ENCODE results near the gene NOTCH4.

The NOTCH4 gene

GRCh38 chr6:32166411-32167061, 57.3 kb downstream of the NOTCH4 start:
- Histone ChIP-seq H3K27me3 (ENCODE audit: insufficient read depth, insufficient read length) (no peaks in the 10 kb centered on the region), H3K9me3 (ENCODE audit: insufficient read depth, low read length) (no peaks in the 10 kb centered on the region), H3K4me3 (ENCODE audit: insufficient read length, low read depth) (no peak overlapping the region), H3K9ac (ENCODE audit: insufficient read length, low read depth) (no peak overlapping the region), H3K4me1 (ENCODE audit: insufficient read depth, insufficient read length) (peaks cover 13% of the 10 kb centered on the region), H3K36me3 (ENCODE audit: insufficient read depth, insufficient read length, low read length) (peaks cover 67% of the 10 kb centered on the region)
- no peak for DNase-seq (ENCODE audit: low read depth, low spot score)
- TF ChIP-seq SUZ12 (IDR thresholded peaks at IDR 0.05; ENCODE audit: extremely low read depth, insufficient read depth, insufficient read length) (no peak), ZNF274 (IDR thresholded peaks at IDR 0.05; ENCODE audit: low read depth, low read length) (no peak), YY1 (IDR thresholded peaks at IDR 0.05; ENCODE audit: insufficient read depth, insufficient read length) (no peak)

GRCh38 chr6:32164295-32164694, 59.6 kb downstream of the NOTCH4 start, which contains the start of gene EGFL8:
Gene EGFL8 (plus strand): TSS chr6:32164595. CDS start chr6:32166166, 1,571 bp downstream.
- Histone ChIP-seq H3K4me3 (ENCODE audit: insufficient read length, low read depth) (no peak within 1 kb of the TSS), H3K36me3 (ENCODE audit: insufficient read depth, insufficient read length, low read length) (peaks cover 45% of the 10 kb centered on the region), H3K9me3 (ENCODE audit: insufficient read depth, low read length) (no peaks in the 10 kb centered on the region), H3K4me1 (ENCODE audit: insufficient read depth, insufficient read length) (peaks cover 13% of the 10 kb centered on the region), H3K9ac (ENCODE audit: insufficient read length, low read depth) (no peak within 1 kb of the TSS), H3K27me3 (ENCODE audit: insufficient read depth, insufficient read length) (no peaks in the 10 kb centered on the region)
- TF ChIP-seq ZNF274 (IDR thresholded peaks at IDR 0.05; ENCODE audit: low read depth, low read length): no peak
- TF ChIP-seq YY1 (IDR thresholded peaks at IDR 0.05; ENCODE audit: insufficient read depth, insufficient read length): no peak
- no peak for TF ChIP-seq SUZ12 (IDR thresholded peaks at IDR 0.05; ENCODE audit: extremely low read depth, insufficient read depth, insufficient read length)
- no peak for DNase-seq (ENCODE audit: low read depth, low spot score)

- DNase-seq (ENCODE audit: low read depth, low spot score): no peak
- H3K36me3 ChIP-seq (ENCODE audit: insufficient read depth, insufficient read length, low read length): peaks cover 41% of the 10 kb centered on the region
These were observed 60.2 kb downstream of the NOTCH4 start for GRCh38 chr6:32163559-32164258.

GRCh38 chr6:32158052-32158451, 65.8 kb downstream of the NOTCH4 start:
- Histone ChIP-seq H3K9ac (ENCODE audit: insufficient read length, low read depth) (no peak overlapping the region), H3K4me3 (ENCODE audit: insufficient read length, low read depth) (no peak overlapping the region), H3K4me1 (ENCODE audit: insufficient read depth, insufficient read length) (peaks cover 4% of the 10 kb centered on the region), H3K27me3 (ENCODE audit: insufficient read depth, insufficient read length) (no peaks in the 10 kb centered on the region), H3K9me3 (ENCODE audit: insufficient read depth, low read length) (no peaks in the 10 kb centered on the region), H3K36me3 (ENCODE audit: insufficient read depth, insufficient read length, low read length) (peaks cover 44% of the 10 kb centered on the region)
- TF ChIP-seq ZNF274 (IDR thresholded peaks at IDR 0.05; ENCODE audit: low read depth, low read length) (no peak), YY1 (IDR thresholded peaks at IDR 0.05; ENCODE audit: insufficient read depth, insufficient read length) (no peak), SUZ12 (IDR thresholded peaks at IDR 0.05; ENCODE audit: extremely low read depth, insufficient read depth, insufficient read length) (no peak)
- DNase-seq (ENCODE audit: low read depth, low spot score): no peak

More at GRCh38 chr6:32163559-32164258, 60.2 kb downstream of the NOTCH4 start:
- Histone ChIP-seq H3K9me3 (ENCODE audit: insufficient read depth, low read length) (no peaks in the 10 kb centered on the region), H3K9ac (ENCODE audit: insufficient read length, low read depth) (no peak overlapping the region), H3K27me3 (ENCODE audit: insufficient read depth, insufficient read length) (no peaks in the 10 kb centered on the region), H3K4me1 (ENCODE audit: insufficient read depth, insufficient read length) (peaks cover 13% of the 10 kb centered on the region), H3K4me3 (ENCODE audit: insufficient read length, low read depth) (no peak overlapping the region)
- TF ChIP-seq SUZ12 (IDR thresholded peaks at IDR 0.05; ENCODE audit: extremely low read depth, insufficient read depth, insufficient read length) (no peak), ZNF274 (IDR thresholded peaks at IDR 0.05; ENCODE audit: low read depth, low read length) (no peak), YY1 (IDR thresholded peaks at IDR 0.05; ENCODE audit: insufficient read depth, insufficient read length) (no peak)

GRCh38 chr6:32156891-32157290, 67.0 kb downstream of the NOTCH4 start:
- no peak overlapping the region for H3K4me3 ChIP-seq (ENCODE audit: insufficient read length, low read depth)
- H3K27me3 ChIP-seq (ENCODE audit: insufficient read depth, insufficient read length): peaks cover 3% of the 10 kb centered on the region
- no peak for DNase-seq (ENCODE audit: low read depth, low spot score)
- no peaks in the 10 kb centered on the region for H3K9me3 ChIP-seq (ENCODE audit: insufficient read depth, low read length)
- no peak overlapping the region for H3K9ac ChIP-seq (ENCODE audit: insufficient read length, low read depth)
- no peak for TF ChIP-seq SUZ12 (IDR thresholded peaks at IDR 0.05; ENCODE audit: extremely low read depth, insufficient read depth, insufficient read length)
- TF ChIP-seq ZNF274 (IDR thresholded peaks at IDR 0.05; ENCODE audit: low read depth, low read length): no peak
- TF ChIP-seq YY1 (IDR thresholded peaks at IDR 0.05; ENCODE audit: insufficient read depth, insufficient read length): no peak
- peaks cover 4% of the 10 kb centered on the region for H3K4me1 ChIP-seq (ENCODE audit: insufficient read depth, insufficient read length)
- peaks cover 37% of the 10 kb centered on the region for H3K36me3 ChIP-seq (ENCODE audit: insufficient read depth, insufficient read length, low read length)

- Histone ChIP-seq H3K9ac (ENCODE audit: insufficient read length, low read depth) (peak overlapping the region; percentile 93), H3K36me3 (ENCODE audit: insufficient read depth, insufficient read length, low read length) (peaks cover 37% of the 10 kb centered on the region), H3K4me3 (ENCODE audit: insufficient read length, low read depth) (peak overlapping the region; percentile 84), H3K9me3 (ENCODE audit: insufficient read depth, low read length) (no peaks in the 10 kb centered on the region), H3K27me3 (ENCODE audit: insufficient read depth, insufficient read length) (peaks cover 3% of the 10 kb centered on the region), H3K4me1 (ENCODE audit: insufficient read depth, insufficient read length) (peaks cover 4% of the 10 kb centered on the region)
- TF ChIP-seq SUZ12 (IDR thresholded peaks at IDR 0.05; ENCODE audit: extremely low read depth, insufficient read depth, insufficient read length): no peak
- TF ChIP-seq YY1 (IDR thresholded peaks at IDR 0.05; ENCODE audit: insufficient read depth, insufficient read length): no peak
- no peak for TF ChIP-seq ZNF274 (IDR thresholded peaks at IDR 0.05; ENCODE audit: low read depth, low read length)
- no peak for DNase-seq (ENCODE audit: low read depth, low spot score)
These were observed 69.2 kb downstream of the NOTCH4 start for GRCh38 chr6:32154514-32155161.
